Kidney capillary endothelial cell (primary cell): ENCODE results near the gene LOXHD1.

Source experiments
- DNase-seq: peaks from one replicate; pipeline ENCODE4 v3.0.0-alpha.2; 2018; ENCODE audit warnings: low spot score

LOXHD1 gene

DNA sequence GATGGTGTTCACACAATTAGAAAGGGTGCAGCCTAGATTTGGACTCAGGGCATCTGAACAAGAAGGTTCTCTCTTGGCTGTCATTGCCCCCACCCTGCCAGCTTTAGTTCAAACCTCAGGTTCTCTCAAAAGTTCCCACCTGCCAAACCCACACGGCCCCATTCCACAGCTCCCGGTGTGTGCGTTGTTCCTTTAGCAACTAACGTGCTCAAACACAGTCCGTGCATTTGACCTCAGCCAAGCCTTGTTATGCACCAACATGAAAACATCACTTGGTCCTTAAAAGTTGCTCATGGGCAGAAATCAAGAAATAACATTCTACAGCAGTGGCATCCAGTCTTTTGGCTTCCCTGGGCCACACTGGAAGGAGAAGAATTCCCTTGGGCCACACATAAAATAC is 32.0 kb downstream of the LOXHD1 start:
- no peak for DNase-seq

DNA sequence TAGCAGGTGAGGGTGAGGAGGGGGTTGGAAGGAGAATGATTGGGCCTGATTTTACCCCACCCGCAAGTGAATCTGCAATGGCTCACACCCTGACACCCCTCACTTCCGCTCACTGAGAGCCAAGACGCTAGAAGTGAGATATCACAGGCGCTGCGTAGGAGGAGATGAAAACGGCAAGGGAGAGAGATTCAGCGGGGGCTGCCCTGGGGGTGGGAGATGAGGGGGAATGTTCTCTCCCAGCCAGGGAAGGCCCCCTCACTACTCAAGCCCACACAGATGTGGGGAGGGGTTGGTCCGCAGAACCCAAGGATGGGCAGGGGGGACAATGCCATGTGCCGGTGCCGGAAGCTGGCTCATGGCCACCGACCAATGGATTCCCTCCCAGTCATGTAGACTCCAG is 32.9 kb downstream of the LOXHD1 start:
- no peak for DNase-seq

DNA sequence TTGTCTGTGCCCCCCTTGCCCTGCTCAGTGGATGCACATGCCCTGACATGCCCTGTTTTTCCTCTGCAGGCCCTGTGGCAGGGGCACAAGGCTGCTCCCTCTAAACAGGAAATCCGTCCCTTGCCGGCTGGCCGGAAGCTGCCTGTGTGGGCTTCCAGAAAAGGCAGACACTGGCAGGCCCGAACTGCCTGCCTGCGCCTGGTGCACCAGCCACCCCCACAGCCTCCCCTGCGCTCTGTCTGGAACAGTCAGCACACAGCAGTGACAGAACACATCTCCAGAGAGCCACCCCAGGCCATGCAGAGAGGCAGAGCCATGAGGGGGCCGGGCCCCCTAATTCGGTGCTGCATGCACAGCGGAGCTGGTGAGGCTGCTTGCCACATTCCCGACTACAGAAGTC is 33.5 kb downstream of the LOXHD1 start:
- DNase-seq: peak; percentile 83

DNA sequence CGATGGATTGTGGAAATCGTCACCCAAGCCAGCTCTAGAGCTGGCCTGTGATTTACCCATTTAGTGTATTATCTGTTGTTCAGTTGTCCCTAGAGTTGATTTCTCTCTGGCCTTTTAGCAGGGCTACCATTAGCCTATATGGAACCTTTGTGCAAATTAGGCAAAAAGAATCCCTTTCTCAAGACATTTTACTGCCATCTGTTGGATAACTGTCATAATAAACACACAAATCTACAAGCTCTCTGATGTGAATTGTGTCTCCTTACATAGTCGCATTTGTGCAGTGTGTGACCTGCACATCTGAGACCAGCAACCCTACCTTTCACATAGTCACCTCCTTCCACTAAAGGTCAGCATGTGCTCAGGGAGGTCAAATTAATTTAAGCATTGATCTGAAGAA is 34.0 kb downstream of the LOXHD1 start:
- DNase-seq: peak; percentile 36

DNA sequence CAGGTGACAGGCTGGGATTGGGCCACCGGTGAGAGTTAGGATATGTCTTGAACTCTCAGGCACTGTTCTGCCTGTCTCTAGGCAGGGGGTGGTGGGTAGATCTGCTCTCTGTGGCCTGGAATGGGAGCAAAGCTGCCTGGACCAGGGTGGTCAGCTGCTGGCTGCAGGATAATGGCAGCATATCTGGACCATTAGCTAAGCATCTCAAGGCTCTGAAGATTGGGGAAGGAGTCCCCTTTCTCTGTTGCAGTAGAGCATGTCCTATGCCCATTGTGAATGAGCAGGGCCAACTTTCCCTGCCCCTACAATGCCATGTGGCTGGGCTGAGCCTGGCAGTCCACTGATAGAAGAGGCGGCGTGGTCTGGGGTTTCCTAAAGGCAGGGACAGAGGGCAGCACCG is 34.6 kb downstream of the LOXHD1 start:
- DNase-seq: no peak

DNA sequence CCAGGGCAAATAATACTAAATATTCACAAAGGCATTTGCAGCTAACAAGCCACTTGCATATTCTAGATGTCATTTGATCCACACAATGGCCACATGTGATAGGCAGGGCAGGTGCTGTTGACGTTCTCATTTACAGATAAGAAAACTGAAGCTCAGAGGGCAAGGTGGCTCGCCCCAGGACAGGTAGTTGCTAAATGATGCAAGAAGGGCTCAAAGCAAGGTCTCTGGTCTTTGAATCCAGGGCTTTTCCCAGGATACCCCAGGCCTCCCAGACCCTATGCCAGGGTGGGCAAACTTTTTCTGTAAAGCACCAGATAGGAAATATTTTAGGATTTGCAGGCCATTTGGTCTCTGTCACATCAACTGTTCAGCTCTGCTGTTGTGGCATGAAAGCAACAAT is 35.1 kb downstream of the LOXHD1 start:
- no peak for DNase-seq

DNA sequence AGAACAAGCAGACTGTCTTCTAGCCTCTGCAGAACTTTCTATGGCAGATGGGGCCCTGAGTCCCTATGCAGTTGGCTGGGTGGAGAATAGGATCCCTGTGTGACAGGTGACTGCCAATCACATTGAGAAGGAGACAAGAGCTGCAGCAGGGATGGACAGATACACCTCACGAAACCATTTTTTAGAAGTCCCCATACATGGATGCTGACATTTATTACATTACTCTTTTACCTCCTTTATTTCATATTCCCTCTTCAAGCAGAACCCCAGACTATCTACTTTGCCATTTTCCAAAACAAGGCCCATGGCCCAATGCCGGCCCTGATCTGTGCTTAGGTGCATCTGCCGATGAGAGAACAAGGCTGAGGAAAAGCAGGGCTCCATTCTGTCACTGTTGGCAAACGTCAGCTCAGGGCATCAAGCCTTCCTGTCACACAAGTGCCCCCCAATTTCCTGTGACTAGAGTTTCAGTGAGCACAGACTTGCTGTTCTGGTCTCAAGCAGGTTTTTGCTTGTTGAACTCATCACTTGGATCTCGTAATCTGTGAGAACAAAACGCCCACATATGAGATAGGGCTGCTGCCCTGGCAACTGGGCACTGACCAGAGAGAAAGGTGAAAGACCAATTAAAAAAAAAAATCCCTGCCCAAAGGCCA is 35.8 kb downstream of the LOXHD1 start:
- no peak for DNase-seq

DNA sequence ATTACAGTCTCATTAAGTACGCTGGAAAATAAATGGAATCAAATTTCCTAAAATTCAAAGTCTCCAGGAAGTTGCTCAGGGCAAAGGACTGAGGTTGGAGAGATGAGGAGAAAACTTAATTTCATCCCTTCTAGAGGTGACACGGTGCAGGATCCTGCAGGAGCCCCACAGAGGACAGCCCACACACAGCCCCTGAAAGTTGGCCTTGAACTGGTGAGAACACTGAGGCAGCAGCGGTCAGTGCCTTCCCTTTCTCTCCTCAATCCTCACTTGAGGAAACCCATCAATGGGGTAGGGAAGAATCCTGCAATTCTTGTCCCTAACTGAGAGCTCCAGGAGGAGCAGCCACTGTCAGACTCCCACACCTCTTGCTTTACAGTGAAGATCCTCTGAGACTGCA is 37.5 kb downstream of the LOXHD1 start:
- no peak for DNase-seq

DNA sequence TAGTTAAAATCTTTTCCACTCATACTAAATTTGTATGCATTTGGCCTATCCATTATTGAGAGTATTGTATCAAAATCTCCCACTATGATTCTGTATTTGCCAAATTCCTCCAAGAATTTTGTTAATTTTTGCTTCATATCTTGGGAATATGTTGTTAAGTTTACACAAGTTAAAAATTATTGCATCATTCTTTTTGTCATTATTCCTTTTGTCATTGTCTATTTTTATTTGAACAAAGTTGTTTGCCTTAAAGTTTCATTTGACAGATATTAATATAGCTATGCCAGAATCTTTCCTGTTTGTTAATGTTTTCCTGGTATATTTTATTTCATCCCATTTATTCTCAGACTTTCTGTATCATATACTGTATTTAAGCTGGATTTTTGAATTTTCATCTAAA is 41.3 kb downstream of the LOXHD1 start:
- DNase-seq: no peak

DNA sequence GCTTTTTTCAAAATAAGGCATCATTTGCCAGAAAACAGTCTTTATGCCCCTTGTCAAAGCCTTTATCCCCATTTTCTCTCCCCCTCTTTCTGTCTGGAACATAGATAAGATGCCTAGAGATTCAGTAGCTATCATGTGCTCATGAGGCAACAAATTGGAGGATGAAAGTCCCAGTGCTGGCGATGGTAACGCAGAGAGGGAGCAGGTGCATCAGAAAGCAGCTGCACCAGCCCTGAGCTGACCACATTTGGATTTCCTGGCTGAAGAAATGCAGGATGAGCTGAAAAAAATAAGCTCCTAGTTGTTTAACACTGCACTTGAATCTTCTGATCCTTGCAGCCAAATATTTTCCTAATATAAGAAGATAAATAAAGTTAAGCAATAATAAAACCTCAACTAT is 48.0 kb downstream of the LOXHD1 start:
- no peak for DNase-seq

DNA sequence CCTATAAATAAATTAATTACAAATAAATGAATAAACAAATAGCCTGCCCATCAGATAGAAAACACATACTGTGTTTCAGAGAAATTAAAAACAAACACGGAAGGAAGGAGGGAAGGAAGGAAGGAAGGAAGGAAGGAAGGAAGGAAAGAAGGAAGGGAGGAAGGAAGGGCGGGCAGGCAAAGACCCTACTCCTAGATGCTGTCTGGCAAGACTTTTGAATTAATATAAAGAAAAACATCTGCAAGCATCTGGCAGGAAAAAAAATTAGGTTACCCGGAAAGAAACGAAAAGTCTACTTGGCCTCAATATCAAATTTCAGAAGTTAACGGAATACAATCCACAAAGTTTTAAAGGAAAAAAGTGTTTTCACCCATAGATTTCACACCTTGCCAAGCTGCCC is 49.1 kb downstream of the LOXHD1 start:
- no peak for DNase-seq

DNA sequence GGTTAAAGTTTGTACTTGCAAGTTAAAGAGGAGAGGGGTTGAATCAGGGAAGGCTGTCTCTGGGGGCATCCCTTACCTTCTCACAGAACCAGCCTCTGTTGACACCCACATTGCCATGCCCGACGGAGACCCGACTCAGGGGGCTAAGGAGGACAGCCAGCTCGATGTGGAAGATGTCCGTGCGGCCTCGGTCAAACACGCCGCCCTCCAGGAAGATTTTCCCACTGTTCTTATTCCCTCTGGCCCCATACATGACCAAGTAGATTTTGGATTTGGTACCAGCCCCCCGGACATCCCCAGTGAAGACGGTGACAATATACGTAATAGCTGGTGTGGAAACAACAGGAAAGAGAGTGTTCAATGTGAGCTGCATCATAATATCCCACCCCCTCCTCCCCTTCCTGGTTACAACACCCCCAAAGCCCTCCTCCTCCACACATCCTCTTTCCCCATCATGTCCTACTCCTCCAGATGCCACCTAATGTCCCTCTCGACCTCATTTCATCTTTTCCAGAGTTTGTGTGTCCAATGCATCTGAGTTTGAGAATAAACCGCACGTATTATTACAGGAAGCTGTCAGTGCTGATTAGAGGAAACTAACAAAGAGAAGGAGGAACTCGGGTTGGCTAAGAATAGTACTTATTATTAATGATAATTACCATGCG is 55.7 kb downstream of the LOXHD1 start:
- DNase-seq: no peak

DNA sequence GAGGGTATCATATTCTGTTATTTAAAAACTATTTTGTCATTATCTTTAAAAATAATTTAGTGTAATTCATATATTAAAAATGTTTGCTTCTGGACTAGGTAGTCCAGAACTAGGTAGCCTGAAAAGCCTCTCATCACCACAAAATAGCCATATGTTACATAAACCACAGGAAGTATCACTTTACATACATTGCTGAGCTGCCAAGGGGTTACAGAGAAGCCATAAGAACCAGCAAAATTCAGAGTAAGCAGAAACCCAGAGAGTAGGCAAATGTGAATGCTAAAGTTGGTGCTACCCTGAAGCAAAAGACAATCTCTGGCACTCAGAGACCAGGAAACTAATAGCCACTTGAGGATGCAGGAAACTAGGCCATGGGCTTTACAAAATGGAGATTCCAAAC is 60.9 kb downstream of the LOXHD1 start:
- no peak for DNase-seq

DNA sequence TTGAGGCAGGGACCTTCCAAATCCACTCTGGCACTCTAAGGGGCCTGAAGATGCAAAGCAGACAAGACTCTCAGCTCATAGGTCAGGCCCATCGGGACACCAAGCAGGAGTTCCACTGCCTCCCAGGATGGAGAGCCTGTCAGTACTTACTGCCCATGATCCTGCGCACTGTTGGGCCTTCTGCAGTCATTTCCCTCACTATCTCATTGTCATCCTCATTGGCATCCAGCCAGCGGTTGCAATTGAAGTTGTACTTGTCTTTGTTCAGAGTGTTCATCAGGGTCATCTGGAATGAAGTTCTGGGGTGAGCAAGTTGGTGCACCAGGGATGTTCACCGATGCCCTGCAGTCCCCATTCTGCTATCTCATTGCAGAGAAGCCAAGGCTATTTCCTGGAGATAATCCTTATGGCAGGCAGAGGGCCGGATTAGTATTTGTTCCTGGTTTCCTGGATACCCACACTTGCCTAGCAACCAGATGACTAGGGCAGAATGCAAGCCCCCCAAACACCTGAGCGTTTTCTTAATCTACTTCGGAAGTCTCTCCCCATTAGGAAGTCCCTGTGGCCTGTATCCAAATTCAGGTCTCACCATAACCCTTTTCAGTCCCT is 65.1 kb downstream of the LOXHD1 start:
- DNase-seq: peak; percentile 13

DNA sequence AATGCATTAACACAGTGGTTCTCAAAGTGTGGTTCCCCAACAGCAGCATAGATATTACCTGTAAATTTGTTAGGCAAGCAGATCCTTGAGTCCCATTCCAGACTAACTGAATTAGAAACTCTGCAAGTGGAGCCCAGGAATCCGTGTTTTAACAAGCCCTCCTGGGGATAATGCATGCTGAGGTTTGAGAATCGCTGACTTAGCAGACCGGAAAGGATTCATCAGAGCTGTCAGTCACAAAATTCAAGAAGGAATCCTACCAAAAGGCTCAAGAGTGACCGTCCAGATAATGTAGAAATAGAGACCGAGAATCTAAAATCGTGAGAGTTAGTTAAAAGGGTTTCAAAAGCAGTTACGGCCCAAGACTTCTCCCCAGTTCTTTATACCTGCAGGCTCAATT is 66.9 kb downstream of the LOXHD1 start:
- DNase-seq: no peak

DNA sequence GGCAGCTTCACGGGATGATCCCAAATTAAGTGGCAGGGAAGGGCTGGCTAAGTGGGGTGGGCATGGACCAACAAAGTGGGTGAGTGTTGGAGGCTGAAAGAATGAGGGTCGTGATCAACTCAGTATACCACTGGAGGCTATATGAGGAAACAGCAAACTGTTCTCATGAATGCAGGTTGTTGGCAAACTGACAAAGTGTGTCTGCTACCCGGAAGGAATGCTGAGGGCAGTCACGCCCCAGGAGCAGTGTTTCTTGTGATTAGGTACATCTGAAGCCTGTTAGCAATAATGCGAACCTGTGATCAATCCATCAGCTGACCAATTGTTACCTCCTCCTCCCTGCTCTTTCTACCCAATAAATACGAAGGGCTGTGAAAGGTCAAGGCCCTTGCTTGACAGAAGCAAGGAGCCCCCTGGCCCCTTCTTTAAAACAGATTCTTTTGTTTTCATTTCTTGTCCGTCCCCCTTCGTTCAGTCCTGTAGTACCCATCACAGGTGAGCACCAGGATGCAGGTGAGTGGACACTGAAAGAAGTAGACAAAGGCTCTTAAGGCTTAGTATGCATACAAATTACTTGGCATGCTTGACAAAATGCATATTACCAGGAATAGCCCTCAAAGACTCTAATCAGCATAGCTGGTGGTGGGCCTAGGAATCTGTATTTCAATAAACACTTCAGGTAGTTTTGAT is 67.9 kb downstream of the LOXHD1 start:
- no peak for DNase-seq

DNA sequence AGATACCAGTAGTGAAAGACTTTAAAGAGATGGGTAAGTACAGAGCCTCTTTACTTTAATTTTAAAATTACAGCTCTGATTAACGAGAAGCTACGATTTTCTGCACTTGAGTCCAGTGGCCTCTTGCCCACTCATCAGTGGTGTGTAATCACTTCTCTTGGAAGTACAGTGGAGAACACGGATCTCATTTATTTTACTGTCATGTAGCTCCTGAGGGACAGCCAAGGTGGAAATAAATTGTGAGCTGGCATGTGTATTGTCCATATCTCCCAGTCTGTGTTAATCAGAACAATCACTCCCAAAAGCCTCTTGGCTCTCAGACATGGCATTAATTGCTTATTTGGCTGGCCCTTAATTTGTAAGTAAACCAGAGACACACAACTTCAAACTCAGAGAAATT is 69.4 kb downstream of the LOXHD1 start:
- no peak for DNase-seq

DNA sequence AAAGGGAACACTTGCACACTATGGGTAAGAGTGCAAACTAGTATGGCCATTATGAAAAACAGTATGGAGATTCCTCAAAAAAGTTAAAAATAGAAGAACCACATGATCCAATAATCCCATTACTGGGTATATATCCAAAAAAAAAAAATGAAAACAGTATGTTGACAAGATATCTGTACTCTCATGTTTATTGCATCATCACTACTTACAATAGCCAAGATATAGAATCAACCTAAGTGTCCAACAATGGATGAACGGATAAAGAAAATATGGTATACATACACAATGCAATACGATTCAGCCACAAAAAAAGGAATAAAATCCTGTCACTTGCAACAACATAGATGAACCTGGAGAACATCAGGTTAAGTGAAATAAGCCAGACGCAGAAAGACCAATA is 73.3 kb downstream of the LOXHD1 start:
- no peak for DNase-seq

DNA sequence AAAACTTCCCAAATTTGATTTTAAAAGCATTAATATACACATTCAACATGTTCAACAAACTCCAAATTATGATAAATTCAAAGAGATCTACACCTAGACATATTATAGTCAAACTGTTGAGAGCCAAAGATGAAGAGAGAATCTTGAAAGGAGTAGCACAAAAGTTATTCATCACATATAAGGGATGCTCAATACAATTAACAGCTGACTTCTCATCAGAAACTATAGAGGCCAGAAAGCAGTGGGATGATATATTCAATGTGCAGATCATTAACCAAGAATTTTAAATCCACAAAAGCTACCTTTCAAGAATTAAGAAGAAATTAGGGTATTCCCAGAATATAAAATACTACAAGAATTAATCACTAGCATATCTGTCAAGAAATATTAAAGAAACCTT is 75.4 kb downstream of the LOXHD1 start:
- DNase-seq: no peak

DNA sequence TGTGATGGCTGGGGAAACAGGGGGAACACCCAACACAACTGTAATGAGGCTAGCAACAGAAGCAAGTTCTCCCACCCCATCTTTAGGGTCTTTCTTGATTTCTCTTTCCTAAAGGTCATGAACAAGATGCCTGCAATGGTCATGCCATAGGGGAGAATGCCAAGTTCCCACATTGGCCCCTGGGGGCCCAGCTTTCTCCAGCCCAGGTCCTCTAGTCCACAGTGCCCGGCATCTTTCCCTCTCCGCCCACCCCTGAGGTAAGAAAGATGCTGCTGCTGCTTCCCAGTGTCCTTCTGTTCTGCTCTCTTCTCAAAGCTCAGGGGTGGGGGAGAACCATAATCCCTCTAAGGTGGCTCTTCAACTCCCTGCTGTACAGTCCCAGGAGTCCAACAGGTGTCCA is 78.0 kb downstream of the LOXHD1 start:
- no peak for DNase-seq

DNA sequence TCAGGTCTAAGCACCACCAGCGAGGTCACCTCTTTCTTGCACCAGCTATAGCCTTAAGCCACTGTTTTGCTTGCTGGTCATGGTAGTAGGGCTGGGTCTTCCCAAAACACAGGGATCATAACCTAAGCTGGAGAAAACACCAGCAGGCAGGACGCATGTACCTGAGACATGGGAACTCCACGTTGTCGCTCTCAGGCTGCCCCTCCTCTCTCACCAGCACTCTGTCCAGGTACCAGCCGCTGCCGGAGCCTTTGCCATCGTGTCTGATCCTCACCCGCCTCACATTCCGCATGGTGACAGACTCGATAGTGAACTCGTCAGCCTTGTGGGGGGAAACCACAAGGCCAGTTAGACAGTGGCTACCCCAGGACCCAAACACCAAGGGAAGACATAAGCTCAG is 79.5 kb downstream of the LOXHD1 start:
- DNase-seq: no peak

DNA sequence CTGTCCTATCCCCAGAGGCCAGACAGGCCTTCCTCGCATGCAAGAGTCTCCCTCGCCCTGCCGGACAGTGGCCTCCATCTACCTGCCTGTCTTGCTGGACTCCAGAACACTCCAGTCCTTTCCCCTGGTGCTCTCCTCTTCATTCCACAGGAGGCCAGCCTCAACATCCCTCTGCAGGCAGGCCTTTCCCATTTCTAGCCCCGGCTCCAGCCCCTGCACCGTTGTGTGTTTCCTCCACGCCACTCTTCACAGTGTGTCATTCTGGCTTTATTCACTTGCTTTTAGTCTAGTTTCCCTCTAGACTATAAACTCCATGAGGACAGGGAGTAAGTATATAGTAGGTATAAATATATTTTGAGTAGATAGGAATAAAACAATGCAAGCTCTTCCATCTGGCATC is 81.2 kb downstream of the LOXHD1 start:
- DNase-seq: no peak

DNA sequence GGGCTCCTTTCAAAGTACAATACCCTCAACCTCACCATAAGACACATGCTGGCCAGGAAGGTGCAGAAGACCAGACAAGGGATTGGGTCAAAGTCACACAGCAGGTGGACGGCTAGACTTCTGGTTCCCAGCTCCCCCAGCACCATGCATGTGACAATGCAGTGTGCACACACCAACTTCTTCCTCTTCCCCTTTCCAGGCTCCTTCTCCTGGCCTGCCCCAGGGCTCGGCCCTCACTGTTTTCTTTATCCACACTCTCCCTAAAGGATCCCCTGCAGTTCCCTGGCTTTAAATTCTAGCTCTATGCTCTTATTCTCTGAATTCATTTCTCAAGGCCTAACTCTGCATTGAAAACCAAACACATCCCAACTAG is 82.3 kb downstream of the LOXHD1 start:
- no peak for DNase-seq
